C4-2B (cell line): Measurements from ENCODE around the gene HKDC1.

Experiments
- CTCF ChIP-seq: fragments of 450-650 bp; conservative IDR thresholded peaks from 2 replicates; pipeline ENCODE4 v1.5.1; 2017; ENCODE audit warnings: mild to moderate bottlenecking
- ZFX ChIP-seq: fragments of 450-650 bp; IDR thresholded peaks from 2 replicates; pipeline ENCODE4 v1.6.1; 2017

GRCh38 chr10:69214666-69215131 is 5.4 kb upstream of the HKDC1 start:
- TF ChIP-seq CTCF: no peak
- no peak for TF ChIP-seq ZFX
